ENCODE results near the gene CIB4. TPM values are rescaled to one million over a fixed set of nuclear protein-coding genes. Genes with fewer than 3 reads are reported as not detected.

The CIB4 gene
- total RNA-seq, 2 experiments from 2014 or later, result not detected

- no peak overlapping the region for H3K27ac Mint-ChIP-seq
- intact Hi-C loops (cut with DNase I, micrococcal nuclease), result no loop called here
- H3K27me3 Mint-ChIP-seq, result peaks cover 2% of the 10 kb centered on the region
- ATAC-seq, result no peak
- H3K4me3 Mint-ChIP-seq, result no peak overlapping the region
- no peaks in the 10 kb centered on the region for H3K36me3 Mint-ChIP-seq (ENCODE audit: low read depth)
- POLR2A ChIA-PET, result interaction anchor here (0.6 kb wide), 1 partner anchor 25 kb away, joined by 3 read pairs; no protein-coding TSS in a partner anchor
- CTCF ChIA-PET, result no interaction called here
- no peak for DNase-seq
- H3K9me3 Mint-ChIP-seq (ENCODE audit: low read depth), result no peaks in the 10 kb centered on the region
- H3K4me1 Mint-ChIP-seq, result no peaks in the 10 kb centered on the region
These were observed 12.4 kb downstream of the CIB4 start for GRCh38 chr2:26628561-26629345.

- Mint-ChIP-seq H3K4me1 (no peaks in the 10 kb centered on the region), H3K36me3 (ENCODE audit: low read depth) (no peaks in the 10 kb centered on the region), H3K27me3 (peaks cover 2% of the 10 kb centered on the region), H3K27ac (no peak overlapping the region), H3K4me3 (no peak overlapping the region), H3K9me3 (ENCODE audit: low read depth) (no peaks in the 10 kb centered on the region)
- ChIA-PET CTCF (no interaction called here), POLR2A (no interaction called here)
- no peak for ATAC-seq
- intact Hi-C loops (cut with DNase I, micrococcal nuclease), result no loop called here
- DNase-seq, result no peak
These were observed 13.6 kb downstream of the CIB4 start for GRCh38 chr2:26627350-26628105.

- no peak overlapping the region for H3K4me3 Mint-ChIP-seq
- H3K9me3 Mint-ChIP-seq (ENCODE audit: low read depth), result no peaks in the 10 kb centered on the region
- H3K36me3 Mint-ChIP-seq (ENCODE audit: low read depth), result no peaks in the 10 kb centered on the region
- no peak overlapping the region for H3K27ac Mint-ChIP-seq
- ATAC-seq, result no peak
- POLR2A ChIA-PET, result no interaction called here
- DNase-seq, result no peak
- H3K4me1 Mint-ChIP-seq, result no peaks in the 10 kb centered on the region
- H3K27me3 Mint-ChIP-seq, result no peaks in the 10 kb centered on the region
- intact Hi-C loops (cut with DNase I, micrococcal nuclease), result no loop called here
- CTCF ChIA-PET, result interaction anchor here (0.8 kb wide), 1 partner anchor 231 kb away, joined by 3 read pairs; no protein-coding TSS in a partner anchor
These were observed 14.6 kb downstream of the CIB4 start for GRCh38 chr2:26626606-26627005.

- Mint-ChIP-seq H3K4me1 (no peaks in the 10 kb centered on the region), H3K4me3 (no peak overlapping the region), H3K36me3 (ENCODE audit: low read depth) (no peaks in the 10 kb centered on the region), H3K9me3 (ENCODE audit: low read depth) (no peaks in the 10 kb centered on the region), H3K27ac (no peak overlapping the region), H3K27me3 (no peaks in the 10 kb centered on the region)
- CTCF ChIA-PET, result no interaction called here
- ATAC-seq (no peak), DNase-seq (no peak)
- POLR2A ChIA-PET, result no interaction called here
- intact Hi-C loops (cut with DNase I, micrococcal nuclease), result no loop called here
These were observed 17.3 kb downstream of the CIB4 start for GRCh38 chr2:26623541-26624495.

GRCh38 chr2:26621469-26622199, 19.5 kb downstream of the CIB4 start:
- Mint-ChIP-seq H3K4me3 (no peak overlapping the region), H3K4me1 (no peaks in the 10 kb centered on the region), H3K9me3 (ENCODE audit: low read depth) (no peaks in the 10 kb centered on the region), H3K36me3 (ENCODE audit: low read depth) (no peaks in the 10 kb centered on the region), H3K27ac (no peak overlapping the region), H3K27me3 (peaks cover 6% of the 10 kb centered on the region)
- ChIA-PET POLR2A (no interaction called here), CTCF (interaction anchor here (0.7 kb wide), 1 partner anchor 124 kb away, joined by 3 read pairs; no protein-coding TSS in a partner anchor)
- DNase-seq, result no peak
- ATAC-seq, result no peak
- intact Hi-C loops (cut with DNase I, micrococcal nuclease), result no loop called here

- peaks cover 7% of the 10 kb centered on the region for H3K27me3 Mint-ChIP-seq
- intact Hi-C loops (cut with DNase I, micrococcal nuclease), result no loop called here
- no peak for DNase-seq
These were observed 21.0 kb downstream of the CIB4 start for GRCh38 chr2:26620031-26620605.

GRCh38 chr2:26619521-26619951, 21.6 kb downstream of the CIB4 start:
- Mint-ChIP-seq H3K9me3 (ENCODE audit: low read depth) (no peaks in the 10 kb centered on the region), H3K27ac (no peak overlapping the region), H3K4me3 (no peak overlapping the region), H3K27me3 (peaks cover 10% of the 10 kb centered on the region), H3K4me1 (no peaks in the 10 kb centered on the region), H3K36me3 (ENCODE audit: low read depth) (no peaks in the 10 kb centered on the region)
- no peak for ATAC-seq
- CTCF ChIA-PET, result no interaction called here
- DNase-seq, result no peak
- intact Hi-C loops (cut with DNase I, micrococcal nuclease), result no loop called here
- POLR2A ChIA-PET, result no interaction called here

More at GRCh38 chr2:26620031-26620605, 21.0 kb downstream of the CIB4 start:
- H3K9me3 Mint-ChIP-seq (ENCODE audit: low read depth), result no peaks in the 10 kb centered on the region
- no peak overlapping the region for H3K27ac Mint-ChIP-seq
- ChIA-PET POLR2A (no interaction called here), CTCF (interaction anchor here (1.0 kb wide), 1 partner anchor 15 kb away, joined by 5 read pairs; no protein-coding TSS in a partner anchor)
- H3K4me1 Mint-ChIP-seq, result no peaks in the 10 kb centered on the region
- ATAC-seq, result no peak
- H3K36me3 Mint-ChIP-seq (ENCODE audit: low read depth), result no peaks in the 10 kb centered on the region
- H3K4me3 Mint-ChIP-seq, result no peak overlapping the region

GRCh38 chr2:26619096-26619495, 22.1 kb downstream of the CIB4 start:
- Mint-ChIP-seq H3K27me3 (peaks cover 10% of the 10 kb centered on the region), H3K4me3 (no peak overlapping the region), H3K36me3 (ENCODE audit: low read depth) (no peaks in the 10 kb centered on the region), H3K9me3 (ENCODE audit: low read depth) (no peaks in the 10 kb centered on the region), H3K4me1 (no peaks in the 10 kb centered on the region), H3K27ac (no peak overlapping the region)
- POLR2A ChIA-PET, result no interaction called here
- ATAC-seq (no peak), DNase-seq (no peak)
- CTCF ChIA-PET, result no interaction called here
- intact Hi-C loops (cut with DNase I, micrococcal nuclease), result no loop called here

GRCh38 chr2:26618611-26619010, 22.6 kb downstream of the CIB4 start:
- ATAC-seq (no peak), DNase-seq (no peak)
- H3K27me3 Mint-ChIP-seq, result peaks cover 10% of the 10 kb centered on the region
- H3K9me3 Mint-ChIP-seq (ENCODE audit: low read depth), result no peaks in the 10 kb centered on the region
- ChIA-PET POLR2A (no interaction called here), CTCF (no interaction called here)
- H3K36me3 Mint-ChIP-seq (ENCODE audit: low read depth), result no peaks in the 10 kb centered on the region
- no peak overlapping the region for H3K4me3 Mint-ChIP-seq
- H3K4me1 Mint-ChIP-seq, result no peaks in the 10 kb centered on the region
- H3K27ac Mint-ChIP-seq, result no peak overlapping the region
- intact Hi-C loops (cut with DNase I, micrococcal nuclease), result no loop called here

- ChIA-PET POLR2A (no interaction called here), CTCF (interaction anchor here (0.5 kb wide), 1 partner anchor 33 kb away, joined by 4 read pairs; no protein-coding TSS in a partner anchor)
- intact Hi-C loops (cut with DNase I, micrococcal nuclease), result no loop called here
- Mint-ChIP-seq H3K27me3 (peaks cover 10% of the 10 kb centered on the region), H3K27ac (no peak overlapping the region), H3K4me3 (no peak overlapping the region), H3K9me3 (ENCODE audit: low read depth) (no peaks in the 10 kb centered on the region), H3K4me1 (no peaks in the 10 kb centered on the region), H3K36me3 (ENCODE audit: low read depth) (no peaks in the 10 kb centered on the region)
- no peak for ATAC-seq
- DNase-seq, result no peak
These were observed 23.5 kb downstream of the CIB4 start for GRCh38 chr2:26617588-26618083.
